Myocyte (in vitro differentiated cells): Measurements from ENCODE around the gene NOL4L. TPM values are rescaled to one million over a fixed set of nuclear protein-coding genes. Genes with fewer than 3 reads are reported as not detected.

Source experiments
- DNase-seq: peaks from one replicate; pipeline ENCODE4 v3.0.0-alpha.2; 2012; ENCODE audit warnings: low read depth
- total RNA-seq: library from RNA; depleted of rRNA; stranded (reverse); fragments of >200 nt; gene quantifications from 2 replicates; pipeline ENCODE4 v1.2.3, GENCODE V29; 2014

The NOL4L gene
- total RNA-seq, 1 donor from 2014 or later = 2.5 TPM

GRCh38 chr20:32484958-32485769 lies 100.0 kb downstream of the NOL4L start:
- peak; percentile 79 for DNase-seq

DNA sequence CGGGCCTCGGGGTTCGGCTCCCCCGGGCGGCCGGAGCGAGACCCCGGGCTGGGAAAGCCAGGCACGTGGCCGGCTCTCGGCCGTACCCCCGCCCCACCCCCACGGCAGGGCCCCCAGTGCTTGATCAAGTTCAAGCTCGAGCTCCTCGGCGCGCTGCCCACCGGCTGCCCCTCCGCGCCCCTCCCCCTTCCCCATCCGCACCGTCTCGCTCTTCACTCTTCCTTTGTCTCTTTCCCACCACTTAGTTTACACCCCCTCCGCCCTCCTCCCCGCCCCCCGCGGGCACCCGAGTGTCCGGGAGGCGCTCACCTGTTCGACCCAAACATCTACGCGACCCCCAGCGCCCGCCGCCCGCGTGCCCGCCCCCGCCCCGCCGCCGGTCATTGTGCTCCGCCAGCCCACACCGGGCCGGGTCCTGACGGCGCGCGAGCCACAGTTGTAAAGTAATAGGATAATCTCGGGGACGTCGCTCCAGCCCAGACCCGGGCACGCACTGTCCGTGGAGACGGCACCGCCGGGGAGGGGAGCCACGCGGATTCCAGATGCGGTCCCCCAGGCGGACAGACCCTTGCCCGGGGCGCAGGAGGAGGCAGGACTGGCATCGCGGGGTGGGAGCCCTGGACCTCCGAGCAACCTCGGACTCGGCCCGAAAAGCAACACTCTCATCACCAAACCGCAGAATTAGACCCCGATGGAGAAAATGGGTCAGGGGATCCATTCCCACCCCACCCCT lies 100.7 kb downstream of the NOL4L start:
- peak; percentile 22 for DNase-seq

- DNase-seq = peak; percentile 64
Observed at GRCh38 chr20:32483351-32484224, 101.5 kb downstream of the NOL4L start.

GRCh38 chr20:32482442-32483261 lies 102.5 kb downstream of the NOL4L start:
- DNase-seq = no peak

DNA sequence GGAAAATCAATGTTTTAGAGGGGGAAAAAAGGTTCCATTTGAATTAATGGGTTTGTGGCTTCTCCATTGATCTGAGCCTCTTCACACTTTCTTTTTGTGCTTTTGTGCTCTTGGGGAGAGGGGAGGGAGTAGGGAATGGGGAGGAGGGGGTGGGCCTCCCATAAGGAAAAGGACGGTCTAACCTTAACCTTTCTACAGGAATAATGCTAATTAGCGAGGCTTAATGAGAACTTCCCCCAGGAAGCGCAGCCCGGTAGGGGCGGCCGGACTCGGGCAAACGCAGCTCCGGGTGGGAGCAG lies 103.0 kb downstream of the NOL4L start:
- DNase-seq = no peak

- DNase-seq = no peak
Observed at GRCh38 chr20:32481311-32482142, 103.6 kb downstream of the NOL4L start.

GRCh38 chr20:32480371-32481241 lies 104.5 kb downstream of the NOL4L start:
- no peak for DNase-seq

GRCh38 chr20:32479697-32480171 lies 105.4 kb downstream of the NOL4L start:
- DNase-seq = no peak

DNA sequence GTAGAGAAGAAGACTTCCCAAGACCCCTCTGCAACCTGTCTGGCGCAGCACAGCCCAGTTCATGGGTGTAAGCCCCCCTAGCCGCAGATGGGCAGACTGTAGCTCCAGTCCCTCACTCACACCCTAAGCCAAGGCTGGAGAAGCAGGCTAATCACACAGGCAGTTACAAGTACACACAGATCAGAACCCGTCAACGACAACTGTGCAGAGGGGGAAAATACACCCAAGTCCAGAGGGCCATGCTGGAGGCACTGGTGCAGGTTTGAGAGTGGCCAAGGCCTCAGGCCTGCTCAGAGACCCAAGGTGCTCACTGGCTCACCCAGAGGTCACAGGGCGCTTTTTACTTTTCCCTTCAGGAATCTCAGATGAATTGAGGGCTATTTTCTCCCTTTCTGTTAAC lies 106.1 kb downstream of the NOL4L start:
- DNase-seq = no peak

GRCh38 chr20:32478576-32478975 lies 106.6 kb downstream of the NOL4L start:
- DNase-seq = no peak

DNA sequence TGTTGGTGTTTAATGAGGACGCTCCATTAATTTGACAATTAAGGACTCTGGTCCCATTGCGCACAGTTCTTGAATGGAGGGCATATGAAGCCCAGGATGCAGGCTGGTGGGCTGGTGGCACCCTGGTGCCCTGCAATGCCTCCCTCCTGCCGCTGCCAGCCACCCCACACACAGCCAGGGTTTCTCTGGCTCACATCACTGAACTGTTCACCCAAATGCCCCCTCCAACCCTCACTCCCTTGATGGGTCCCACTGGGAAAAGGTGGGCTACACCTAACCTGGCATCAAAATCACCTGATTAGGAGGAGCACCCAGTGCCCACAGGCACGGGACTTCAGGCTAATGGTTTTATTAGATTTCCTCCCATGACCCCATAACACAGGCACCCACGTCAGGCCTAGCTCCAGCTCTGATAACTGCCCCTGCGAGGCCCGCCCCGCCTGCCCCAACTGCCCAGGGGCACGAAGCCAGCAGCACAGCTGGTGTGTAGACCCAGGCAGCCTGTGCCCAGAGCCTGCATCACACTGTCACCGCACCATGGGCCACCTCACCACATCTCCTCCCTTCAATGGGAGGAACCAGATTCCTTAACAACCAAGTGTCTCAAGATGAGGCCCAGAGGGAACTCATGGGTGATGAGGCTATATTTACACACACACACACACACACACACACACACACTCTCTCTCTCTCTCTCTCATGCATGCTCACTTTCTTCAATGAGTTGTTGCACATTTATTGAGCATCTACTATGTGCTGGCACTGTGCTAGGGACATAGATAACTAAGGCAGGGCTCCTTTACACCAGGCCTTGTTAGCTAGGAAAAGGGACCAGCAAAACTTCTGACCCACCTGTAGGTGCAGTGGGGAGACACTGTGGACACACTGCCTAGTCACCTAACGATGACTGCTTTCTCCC lies 107.3 kb downstream of the NOL4L start:
- peak; percentile 87 for DNase-seq

DNA sequence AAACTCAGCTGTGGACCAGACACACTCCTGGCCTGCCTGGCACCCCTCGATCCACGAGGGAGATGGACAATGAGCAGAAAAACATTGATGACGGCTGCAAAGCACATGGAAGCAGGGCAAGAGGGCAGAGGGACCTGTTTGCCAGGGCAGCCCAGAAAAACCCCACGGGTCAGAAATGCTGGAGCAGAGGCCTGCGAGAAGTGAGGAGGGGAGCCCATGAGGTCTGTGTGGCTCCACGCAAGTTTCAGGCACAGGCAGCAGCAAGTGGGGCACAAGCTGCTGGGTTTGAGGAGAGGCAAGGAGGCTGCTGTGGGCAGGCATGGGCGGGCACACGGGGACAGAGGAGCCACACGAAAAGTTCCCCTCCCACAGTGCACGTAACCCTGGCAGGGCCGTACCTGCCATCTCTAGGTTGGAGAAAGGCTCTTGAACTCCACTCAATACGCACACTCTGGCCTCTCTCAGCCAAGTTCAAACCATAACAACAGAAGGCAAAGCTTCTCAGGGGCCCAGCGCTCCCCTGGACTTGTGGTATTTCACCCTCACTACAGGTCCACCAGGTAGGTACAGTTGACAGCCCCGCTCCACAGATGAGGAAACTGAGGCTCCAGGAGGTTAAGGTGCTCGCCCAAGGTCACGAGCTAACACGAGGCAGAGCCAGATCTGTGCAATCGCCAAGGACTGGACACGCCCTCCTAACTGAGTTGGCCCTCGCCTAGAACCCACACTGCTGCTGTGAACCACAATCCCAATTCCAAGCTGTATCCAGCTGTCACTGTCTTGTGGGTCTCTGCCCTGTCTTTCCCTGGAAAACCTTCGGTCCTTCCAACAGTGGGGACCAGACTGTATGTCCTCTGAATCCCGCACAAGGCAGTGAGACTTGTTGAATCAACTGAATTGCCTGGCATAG lies 108.2 kb downstream of the NOL4L start:
- DNase-seq = peak; percentile 74

- DNase-seq = peak; percentile 94
Observed at GRCh38 chr20:32474967-32475811, 109.9 kb downstream of the NOL4L start.

- DNase-seq = no peak
Observed at GRCh38 chr20:32474717-32474966, 110.5 kb downstream of the NOL4L start.

GRCh38 chr20:32474009-32474716 lies 111.0 kb downstream of the NOL4L start:
- DNase-seq = no peak
